Measurements from ENCODE around the gene SLIT3. TPM values are rescaled to one million over a fixed set of nuclear protein-coding genes. Genes with fewer than 3 reads are reported as not detected.

The SLIT3 gene
- total and polyA plus RNA-seq, 10 of the 15 experiments (the other 5 are each of a cell fraction or from before 2014, with no cell fraction given), result 0.05 TPM; not detected in 9

GRCh38 chr5:168755548-168756093 lies 545.3 kb downstream of the SLIT3 start (continued):
- no peak for TF ChIP-seq ZBTB4 (CRISPR knock-in tag; IDR thresholded peaks at IDR 0.05)
- TF ChIP-seq SP1 (IDR thresholded peaks at IDR 0.05; ENCODE audit: low read depth, low read length), result no peak
- no peak for TF ChIP-seq MAX (IDR thresholded peaks at IDR 0.05; ENCODE audit: low read depth, low read length)
- no peak for TF ChIP-seq FOXM1 (IDR thresholded peaks at IDR 0.05; ENCODE audit: low read depth, low read length)
- TF ChIP-seq POLR2AphosphoS5 (IDR thresholded peaks at IDR 0.05; ENCODE audit: low read length), result no peak
- no peak for TF ChIP-seq ZNF384 (IDR thresholded peaks at IDR 0.05; ENCODE audit: borderline replicate concordance, low read depth, low read length)
- no peak for TF ChIP-seq IRF4 (IDR thresholded peaks at IDR 0.05; ENCODE audit: low read depth, low read length)
- no peak for TF ChIP-seq MEF2A (IDR thresholded peaks at IDR 0.05; ENCODE audit: insufficient read depth, low read depth, low read length)
- TF ChIP-seq LARP7 (IDR thresholded peaks at IDR 0.05), result no peak
- no peak for TF ChIP-seq SUZ12 (IDR thresholded peaks at IDR 0.05; ENCODE audit: unreplicated experiment)
